ELR (cell line): ENCODE results near the gene BOLA3.
"Not testable (repeated sequence)": the region's sequence is repeated elsewhere in the genome, so short reads cannot be mapped to it uniquely, and the experiment has no call there.

Experiments
- DNase-seq: peaks from one replicate; pipeline ENCODE4 v3.0.0-alpha.2; 2015; ENCODE audit warnings: low read depth

The BOLA3 gene

GRCh38 chr2:74101574-74102300, 46.0 kb downstream of the BOLA3 start:
- DNase-seq, result no peak

GRCh38 chr2:74100254-74101216, 47.2 kb downstream of the BOLA3 start:
- DNase-seq, result no peak

- no peak for DNase-seq
Measured at GRCh38 chr2:74099835-74100234, 47.9 kb downstream of the BOLA3 start.

GRCh38 chr2:74099271-74099670, 48.4 kb downstream of the BOLA3 start:
- no peak for DNase-seq

- DNase-seq, result no peak
Measured at GRCh38 chr2:74097574-74097973, 50.1 kb downstream of the BOLA3 start.

GRCh38 chr2:74096052-74096451, 51.7 kb downstream of the BOLA3 start:
- DNase-seq, result no peak

- DNase-seq, result no peak
Measured at GRCh38 chr2:74095632-74096031, 52.1 kb downstream of the BOLA3 start.

- no peak for DNase-seq
Measured at GRCh38 chr2:74094291-74094690, 53.4 kb downstream of the BOLA3 start.

GRCh38 chr2:74093840-74094239, 53.9 kb downstream of the BOLA3 start:
- no peak for DNase-seq

GRCh38 chr2:74093426-74093825, 54.3 kb downstream of the BOLA3 start:
- DNase-seq, result no peak

GRCh38 chr2:74092275-74092674, 55.4 kb downstream of the BOLA3 start:
- no peak for DNase-seq

- DNase-seq, result no peak
Measured at GRCh38 chr2:74091391-74091790, 56.3 kb downstream of the BOLA3 start.

- no peak for DNase-seq
Measured at GRCh38 chr2:74089816-74090745, 57.6 kb downstream of the BOLA3 start.

GRCh38 chr2:74088676-74089075, 59.0 kb downstream of the BOLA3 start:
- not testable (repeated sequence) for DNase-seq

GRCh38 chr2:74087696-74088095, 60.0 kb downstream of the BOLA3 start:
- DNase-seq, result no peak

GRCh38 chr2:74086021-74086420, 61.7 kb downstream of the BOLA3 start:
- DNase-seq, result no peak
